Testis (tissue), 3 donors: ENCODE data around the gene SMOC2. TPM values are rescaled to one million over a fixed set of nuclear protein-coding genes. Genes with fewer than 3 reads are reported as not detected.

ENCODE experiments used
- DNase-seq: peaks from one replicate; pipeline ENCODE4 v3.0.0-alpha.2; 2019
- H3K27ac ChIP-seq, 2 donors: fragments of 200-600 bp; sonication (generic); one replicate each; pipeline ENCODE4 v1.5.1; 2019
- H3K27me3 ChIP-seq: fragments of 200-600 bp; sonication (generic); one replicate; pipeline ENCODE4 v1.5.1; 2019
- H3K36me3 ChIP-seq: fragments of 200-600 bp; sonication (generic); one replicate; pipeline ENCODE4 v1.5.1; 2017; ENCODE audit warnings: low read depth; ENCODE audit errors: missing control alignments
- H3K4me1 ChIP-seq: fragments of 200-600 bp; sonication (generic); one replicate; pipeline ENCODE4 v1.5.1; 2019
- H3K4me3 ChIP-seq, 2 donors: fragments of 200-600 bp; sonication (generic); one replicate each; pipeline ENCODE4 v1.5.1; 2017 to 2019
- H3K9me3 ChIP-seq: fragments of 200-600 bp; sonication (generic); one replicate; pipeline ENCODE4 v1.5.1; 2017
- CTCF ChIP-seq, 3 experiments: fragments of 450-650 bp in 2 of 3; fragments of 200-600 bp in 1 of 3; sonication (generic) in 1 of 3; IDR thresholded peaks; one replicate each; pipeline ENCODE4 v1.5.1; 2016 to 2019; ENCODE audit warnings: antibody characterized with exemption in 3 of 3, mild to moderate bottlenecking in 2 of 3, moderate library complexity in 1 of 3
- POLR2A ChIP-seq: fragments of 450-650 bp; IDR thresholded peaks from one replicate; pipeline ENCODE4 v1.6.1; 2017; ENCODE audit warnings: antibody characterized with exemption, mild to moderate bottlenecking, moderate library complexity
- WGBS, 2 donors: methylation state at CpG; one replicate each; pipeline ENCODE4 v1.1.5; 2018; 5-methylcytosine and 5-hydroxymethylcytosine counted together
- intact Hi-C: fragments of 100-400 bp; cut with DNase I; formaldehyde crosslinking; loops from one replicate; pipeline ENCODE4 v1.15.1; 2023; ENCODE audit warnings: low total_unique reads
- polyA plus RNA-seq: library from polyadenylated mRNA; stranded (reverse); fragments of 350-450 nt; fragmentation: Illumina TruSeq; extraction: RNeasy Lipid Tissue Mini Kit (QIAGEN cat#74804); gene quantifications from one replicate; pipeline ENCODE4 v1.2.3, GENCODE V29; 2014; ENCODE audit warnings: low read depth, low replicate concordance; ENCODE audit not compliant: insufficient read depth
- total RNA-seq, 2 donors: library from RNA; depleted of rRNA; stranded (reverse); fragments of >200 nt; gene quantifications; one replicate each; pipeline ENCODE4 v1.2.3, GENCODE V29; 2016

The SMOC2 gene
- total and polyA plus RNA-seq, 3 donors from 2014 or later = 78.4 to 140 (median 110) TPM

- no peaks in the 10 kb centered on the region for H3K27me3 ChIP-seq
- H3K27ac ChIP-seq = no peak overlapping the region
- H3K36me3 ChIP-seq = no peaks in the 10 kb centered on the region
- H3K4me3 ChIP-seq = no peak overlapping the region
- H3K4me1 ChIP-seq = peaks cover 4% of the 10 kb centered on the region
- 83 to 92% methylated on average over 3 to 8 of the region's 8 CpGs for WGBS, 2 donors
- H3K9me3 ChIP-seq = no peaks in the 10 kb centered on the region
- no peak for TF ChIP-seq CTCF (IDR thresholded peaks at IDR 0.05)
- no peak for TF ChIP-seq POLR2A
- DNase-seq = no peak
- intact Hi-C loops = no loop called here
Observed at GRCh38 chr6:168494726-168495125, 53.7 kb downstream of the SMOC2 start.

- WGBS, 2 donors = 94 to 97% methylated on average over 13 of the region's 13 CpGs
- Histone ChIP-seq H3K27me3 (no peaks in the 10 kb centered on the region), H3K4me1 (peaks cover 4% of the 10 kb centered on the region), H3K27ac (no peak overlapping the region), H3K9me3 (no peaks in the 10 kb centered on the region), H3K36me3 (no peaks in the 10 kb centered on the region), H3K4me3 (no peak overlapping the region)
- intact Hi-C loops = no loop called here
- no peak for TF ChIP-seq POLR2A
- TF ChIP-seq CTCF (IDR thresholded peaks at IDR 0.05) = no peak
- no peak for DNase-seq
Observed at GRCh38 chr6:168495133-168495532, 54.1 kb downstream of the SMOC2 start.

GRCh38 chr6:168495636-168496035 lies 54.7 kb downstream of the SMOC2 start:
- Histone ChIP-seq H3K9me3 (no peaks in the 10 kb centered on the region), H3K36me3 (no peaks in the 10 kb centered on the region), H3K27ac (no peak overlapping the region), H3K4me3 (no peak overlapping the region), H3K27me3 (no peaks in the 10 kb centered on the region), H3K4me1 (peaks cover 4% of the 10 kb centered on the region)
- DNase-seq = no peak
- 91 to 93% methylated on average over 15 to 16 of the region's 16 CpGs for WGBS, 2 donors
- intact Hi-C loops = no loop called here
- TF ChIP-seq CTCF (IDR thresholded peaks at IDR 0.05) = no peak
- TF ChIP-seq POLR2A = no peak

GRCh38 chr6:168496139-168496996 lies 55.4 kb downstream of the SMOC2 start:
- intact Hi-C loops = no loop called here
- Histone ChIP-seq H3K9me3 (no peaks in the 10 kb centered on the region), H3K4me3 (no peak overlapping the region), H3K36me3 (no peaks in the 10 kb centered on the region), H3K27me3 (no peaks in the 10 kb centered on the region), H3K4me1 (peaks cover 4% of the 10 kb centered on the region), H3K27ac (no peak overlapping the region)
- TF ChIP-seq POLR2A (no peak), CTCF (IDR thresholded peaks at IDR 0.05) (no peak)
- WGBS, 2 donors = 77 to 83% methylated on average over 21 to 24 of the region's 24 CpGs
- DNase-seq = no peak

GRCh38 chr6:168496997-168497331 lies 56.0 kb downstream of the SMOC2 start:
- intact Hi-C loops = no loop called here
- H3K27ac ChIP-seq = no peak overlapping the region
- no peaks in the 10 kb centered on the region for H3K9me3 ChIP-seq

More at GRCh38 chr6:168496997-168497331, 56.0 kb downstream of the SMOC2 start:
- no peak for DNase-seq
- TF ChIP-seq CTCF (IDR thresholded peaks at IDR 0.05) (no peak), POLR2A (no peak)
- H3K27me3 ChIP-seq = no peaks in the 10 kb centered on the region
- 90 to 100% methylated on average over 1 to 10 of the region's 10 CpGs for WGBS, 2 donors
- peaks cover 4% of the 10 kb centered on the region for H3K4me1 ChIP-seq
- H3K4me3 ChIP-seq = no peak overlapping the region
- no peaks in the 10 kb centered on the region for H3K36me3 ChIP-seq
